ENCODE results near the gene RBPJ.
"Not testable (repeated sequence)": the region's sequence is repeated elsewhere in the genome, so short reads cannot be mapped to it uniquely, and the experiment has no call there.

Gene RBPJ

DNA sequence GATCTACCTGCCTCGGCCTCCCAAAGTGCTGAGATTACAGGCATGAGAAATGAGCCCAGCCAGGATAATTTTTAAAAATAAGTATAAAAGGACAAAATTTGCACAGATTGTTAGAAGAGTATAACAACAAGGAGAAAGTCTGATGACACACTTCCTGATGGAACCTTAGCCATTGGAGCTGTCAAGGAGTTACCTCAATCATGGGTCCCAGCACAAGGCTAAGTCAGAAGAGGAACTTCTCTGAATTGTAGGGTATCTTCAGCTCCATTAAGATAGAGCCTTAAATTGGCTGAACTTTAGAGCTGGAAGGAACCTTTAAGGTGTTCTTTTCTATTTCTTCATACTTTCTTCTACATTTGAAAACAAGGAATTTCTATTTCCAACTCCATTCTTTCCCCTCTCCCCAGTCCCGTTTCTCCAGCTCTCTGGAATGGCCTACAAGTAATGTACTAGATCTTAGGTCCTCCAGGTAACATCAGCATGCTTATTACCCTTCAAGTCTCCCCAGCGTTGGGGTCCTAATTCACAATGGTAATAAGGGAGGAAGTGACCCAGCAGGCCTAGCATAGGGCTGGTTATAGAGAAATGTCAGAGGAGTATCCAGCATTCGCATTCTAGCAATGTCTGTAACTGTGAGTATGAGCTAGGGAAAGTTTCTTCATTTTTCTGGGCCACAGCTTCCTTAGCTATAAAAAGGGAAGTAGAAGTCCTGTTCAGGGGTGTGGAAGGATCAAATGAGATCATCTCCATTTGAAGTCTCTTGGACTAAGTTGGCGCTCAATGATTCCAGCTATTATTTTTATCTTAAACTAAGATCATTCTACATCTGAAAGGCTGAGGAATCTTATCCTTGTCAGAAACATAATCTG, 18.5 kb upstream of the RBPJ start:
- no peak for DNase-seq (ENCODE audit: low read depth in 2 of 2)

DNA sequence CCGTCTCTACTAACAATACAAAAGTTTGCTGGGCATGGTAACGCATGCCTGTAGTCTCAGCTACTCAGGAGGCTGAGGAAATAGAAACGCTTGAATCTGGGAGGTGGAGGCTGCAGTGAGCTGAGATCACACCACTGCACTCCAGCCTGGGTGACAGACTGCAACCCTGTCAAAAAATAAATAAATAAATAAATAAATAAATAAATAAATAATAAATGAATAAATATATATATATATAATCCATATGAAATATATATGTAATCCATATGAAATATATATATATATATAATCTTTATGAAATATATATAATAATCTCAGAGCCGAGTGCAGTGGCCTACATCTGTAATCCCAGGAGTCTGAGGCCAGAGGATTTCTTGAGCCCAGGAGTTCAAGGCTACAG, 17.8 kb upstream of the RBPJ start:
- no peak for DNase-seq (ENCODE audit: low read depth in 2 of 2)

DNA sequence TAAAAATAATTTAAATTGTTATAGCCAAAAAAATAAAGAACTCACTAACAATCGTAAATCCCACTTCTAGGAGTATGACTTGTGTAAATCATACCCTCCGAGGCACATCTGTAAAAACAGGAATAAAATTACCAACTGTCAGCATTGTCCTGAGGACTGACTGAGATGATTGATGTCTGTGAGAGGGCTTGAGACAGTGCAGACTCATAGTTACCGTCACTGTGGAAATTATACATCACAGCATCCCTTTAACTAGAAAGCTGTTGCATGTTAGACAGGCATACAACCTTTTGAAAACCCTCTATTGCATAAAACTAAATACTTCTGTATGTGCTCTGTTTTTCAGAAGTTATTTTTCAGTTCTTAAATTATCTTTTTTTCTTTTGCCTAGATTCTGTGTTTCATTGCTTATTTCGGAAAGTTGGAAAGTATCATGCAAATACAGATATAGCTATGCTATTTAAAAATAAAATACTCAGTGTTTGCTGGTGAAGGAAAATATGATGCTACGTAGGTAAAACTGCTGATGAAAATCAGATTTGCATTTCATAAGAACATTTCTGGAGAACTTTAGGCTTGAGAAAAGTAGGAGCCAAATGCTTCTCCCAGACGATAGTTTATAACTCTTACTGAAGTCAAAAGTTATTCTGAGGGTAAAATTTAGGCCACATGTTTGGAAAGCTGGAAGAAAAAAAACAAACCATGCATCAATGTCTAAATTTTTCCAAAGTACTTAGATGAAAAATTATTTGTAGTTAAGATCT, 13.6 kb upstream of the RBPJ start:
- DNase-seq (ENCODE audit: low read depth in 2 of 2), result no peak

GRCh38 chr4:26308568-26308967, 12.2 kb upstream of the RBPJ start:
- no peak for DNase-seq (ENCODE audit: low read depth in 2 of 2)

DNA sequence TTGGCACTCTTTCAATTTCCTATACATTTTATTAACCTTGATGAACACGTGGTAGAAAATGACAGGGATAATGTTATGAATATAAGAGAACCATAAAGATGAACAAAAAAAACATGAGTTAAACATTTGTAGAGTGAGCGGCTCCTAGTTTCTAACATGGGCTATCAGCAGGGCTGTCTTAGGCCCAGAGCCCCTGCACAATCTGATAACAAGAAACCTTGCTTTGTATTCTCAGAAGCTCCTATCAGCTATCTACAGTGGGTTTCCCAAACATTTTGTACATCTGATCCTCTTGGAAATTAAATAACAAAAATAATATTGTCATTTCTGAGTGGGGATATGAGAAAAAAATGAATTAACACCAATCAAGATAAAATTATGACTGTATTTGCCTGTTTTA, 10.6 kb upstream of the RBPJ start:
- no peak for DNase-seq (ENCODE audit: low read depth in 2 of 2)

DNA sequence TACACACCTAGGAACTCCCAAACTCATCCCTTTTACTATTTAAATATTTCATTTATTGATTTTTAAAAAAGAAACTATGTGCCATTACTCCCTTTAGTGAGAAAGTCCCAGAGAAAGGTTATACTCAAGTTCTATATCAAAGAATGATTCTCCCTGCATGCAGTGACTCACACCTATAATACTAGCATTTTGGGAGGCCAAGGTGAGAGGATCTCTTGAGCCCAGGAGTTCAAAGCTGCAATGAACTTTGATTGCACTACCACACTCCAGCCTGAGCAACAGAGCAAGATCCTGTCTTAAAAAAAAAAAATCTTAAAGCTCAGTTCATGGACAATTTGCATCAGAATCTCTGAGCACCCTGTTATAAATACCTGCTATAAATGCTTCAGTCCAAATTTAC, 9.2 kb upstream of the RBPJ start:
- DNase-seq (ENCODE audit: low read depth in 2 of 2), result no peak

- DNase-seq (ENCODE audit: low read depth in 2 of 2), result not testable (repeated sequence)
These were observed 5.4 kb upstream of the RBPJ start for GRCh38 chr4:26315316-26315932.

- DNase-seq (ENCODE audit: low read depth in 2 of 2), result no peak
These were observed 3.0 kb upstream of the RBPJ start for GRCh38 chr4:26317766-26318165.

GRCh38 chr4:26319467-26319948, 1.3 kb upstream of the RBPJ start:
- peak; percentile 90 to 94 for DNase-seq (ENCODE audit: low read depth in 2 of 2)

- no peak for DNase-seq (ENCODE audit: low read depth in 2 of 2)
These were observed 771 bp upstream of the RBPJ start for GRCh38 chr4:26319949-26320537.

- DNase-seq (ENCODE audit: low read depth in 2 of 2), result peak in 1 of 2 donors; percentile 18
These were observed 783 bp downstream of the RBPJ start for GRCh38 chr4:26321373-26322221.

DNA sequence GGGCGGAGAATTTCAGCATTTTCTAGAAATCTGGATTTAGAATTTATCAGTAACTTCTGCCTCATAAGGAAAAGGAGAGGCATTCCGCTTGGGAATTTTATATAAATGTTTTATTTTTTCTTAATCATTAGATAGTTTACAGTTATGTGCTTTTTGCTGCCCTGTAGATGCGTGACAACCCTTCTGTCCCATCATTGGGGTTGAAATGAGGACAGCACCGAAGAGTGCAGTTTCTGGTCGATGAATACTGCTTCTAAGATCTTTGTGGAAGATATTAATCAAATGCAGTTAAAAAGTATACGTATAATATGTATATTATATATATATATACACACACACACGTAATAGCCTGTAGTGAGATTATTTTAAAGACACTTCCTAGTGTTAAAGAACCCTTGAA, 1.5 kb downstream of the RBPJ start:
- no peak for DNase-seq (ENCODE audit: low read depth in 2 of 2)

GRCh38 chr4:26323821-26324220, 3.0 kb downstream of the RBPJ start:
- DNase-seq (ENCODE audit: low read depth in 2 of 2), result no peak

GRCh38 chr4:26325191-26325590, 4.4 kb downstream of the RBPJ start:
- no peak for DNase-seq (ENCODE audit: low read depth in 2 of 2)

DNA sequence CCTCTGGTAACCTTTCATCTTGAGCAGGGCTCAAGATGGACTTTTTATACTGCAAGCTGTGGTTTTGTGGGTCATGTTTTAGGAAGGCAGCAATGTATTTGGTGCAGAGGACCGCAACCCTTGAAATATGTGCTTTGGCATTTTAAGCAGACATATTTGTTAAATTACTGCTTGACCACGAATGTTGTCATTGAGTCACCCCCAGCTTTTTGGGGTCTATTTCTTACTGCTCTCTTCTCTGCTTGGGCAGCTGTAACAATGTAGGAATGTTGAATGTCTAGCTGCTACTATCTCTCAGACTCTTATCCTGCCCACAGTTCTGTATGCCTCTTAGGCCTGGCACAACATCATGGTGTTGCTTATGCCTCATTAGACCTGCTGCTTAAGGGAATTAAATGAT, 6.0 kb downstream of the RBPJ start:
- no peak for DNase-seq (ENCODE audit: low read depth in 2 of 2)

GRCh38 chr4:26330186-26330787, 9.5 kb downstream of the RBPJ start:
- DNase-seq (ENCODE audit: low read depth in 2 of 2), result no peak

- DNase-seq (ENCODE audit: low read depth in 2 of 2), result no peak
These were observed 10.1 kb downstream of the RBPJ start for GRCh38 chr4:26330946-26331345.

DNA sequence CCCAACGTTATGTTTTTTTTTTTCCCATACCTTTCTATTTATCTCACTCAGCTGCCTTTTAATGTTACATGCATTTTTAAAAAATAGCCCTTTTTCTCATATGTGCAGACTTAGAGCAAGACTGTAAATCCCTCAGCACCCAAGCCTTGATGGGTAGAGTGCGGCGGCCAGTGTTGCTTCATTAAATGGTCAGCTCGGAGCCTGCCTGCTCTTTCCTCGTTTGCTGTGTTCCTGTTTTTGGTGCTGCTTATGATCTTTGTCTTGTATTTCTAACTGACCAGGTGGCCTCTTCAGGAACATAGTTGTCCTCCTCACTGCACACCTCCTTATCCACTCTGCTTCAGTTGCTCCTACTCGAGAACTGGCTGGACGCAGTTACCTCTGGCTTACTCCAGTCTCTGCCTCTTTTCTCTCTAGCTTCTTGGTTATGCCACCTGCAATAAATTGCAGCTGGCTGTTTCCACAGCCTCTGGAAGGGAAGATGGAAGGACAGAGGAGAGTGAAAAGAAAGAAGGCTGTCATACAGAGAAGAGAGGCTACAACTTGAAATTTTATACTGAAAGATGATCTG, 10.7 kb downstream of the RBPJ start:
- no peak for DNase-seq (ENCODE audit: low read depth in 2 of 2)

DNA sequence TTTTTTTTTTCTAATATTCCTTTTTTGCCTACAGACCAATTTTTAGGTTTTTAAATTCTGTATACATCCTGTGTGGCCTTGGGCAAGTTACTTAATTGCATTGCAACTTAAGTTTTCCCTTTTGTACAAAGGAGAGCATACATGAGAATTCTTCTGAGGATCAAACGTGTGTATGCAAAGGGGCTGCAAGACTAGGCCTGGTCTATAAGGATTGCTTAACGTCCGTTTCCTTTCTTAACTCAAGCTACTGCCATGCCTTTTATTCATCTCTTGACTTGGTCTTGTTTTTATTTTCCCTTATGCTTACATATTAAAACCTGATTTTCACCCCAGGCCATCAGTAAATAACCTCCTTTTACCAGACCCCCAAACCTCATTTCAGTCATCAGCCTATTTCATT, 13.6 kb downstream of the RBPJ start:
- no peak for DNase-seq (ENCODE audit: low read depth in 2 of 2)

- DNase-seq (ENCODE audit: low read depth in 2 of 2), result no peak
These were observed 16.8 kb downstream of the RBPJ start for GRCh38 chr4:26337612-26338011.

Data from stimulated activated CD4-positive, alpha-beta T cell treated with anti-CD3 and anti-CD28 coated beads, Interleukin-1b, Interleukin-23, amount 100 ng/mL, for 1 hour (primary cell).